HEK293T (cell line): ENCODE measurements around the gene TMEM95.
A peak's percentile ranks its signal among the peaks of the same experiment; 100 is the strongest.

ENCODE experiments used
- CTCF ChIA-PET: fragments of 350-600 bp; formaldehyde crosslinking; extraction: SDS; loops from one replicate; lab custom pipeline; 2021; ENCODE audit warnings: antibody characterized with exemption, inconsistent platforms; lab: Yijun Ruan, JAX
- POLR2A ChIA-PET: fragments of 350-600 bp; formaldehyde crosslinking; extraction: SDS; loops from one replicate; lab custom pipeline; 2020; ENCODE audit warnings: antibody characterized with exemption, inconsistent platforms; lab: Yijun Ruan, JAX
- DNase-seq: peaks from one replicate; pipeline ENCODE4 v3.0.0; 2012; ENCODE audit warnings: mixed read lengths; ENCODE audit errors: extremely low spot score
- ARNT ChIP-seq: fragments of 450-650 bp; IDR thresholded peaks from 2 replicates; pipeline ENCODE4 v1.6.1; 2017; ENCODE audit warnings: mild to moderate bottlenecking
- BHLHE40 ChIP-seq: fragments of 450-650 bp; IDR thresholded peaks from 2 replicates; pipeline ENCODE4 v1.6.1; 2016; ENCODE audit warnings: mild to moderate bottlenecking, moderate library complexity, borderline replicate concordance
- CTBP1 ChIP-seq: fragments of 450-650 bp; IDR thresholded peaks from 2 replicates; pipeline ENCODE4 v1.6.1; 2016; ENCODE audit warnings: borderline replicate concordance
- ELF4 ChIP-seq: fragments of 450-650 bp; IDR thresholded peaks from 2 replicates; pipeline ENCODE4 v1.6.1; 2017; ENCODE audit warnings: antibody characterized with exemption
- FOXA1 ChIP-seq: fragments of 450-650 bp; IDR thresholded peaks from 2 replicates; pipeline ENCODE4 v1.6.1; 2016; ENCODE audit warnings: mild to moderate bottlenecking
- FOXK2 ChIP-seq: fragments of 450-650 bp; IDR thresholded peaks from 2 replicates; pipeline ENCODE4 v1.6.1; 2016; ENCODE audit warnings: mild to moderate bottlenecking
- FOXM1 ChIP-seq: fragments of 450-650 bp; IDR thresholded peaks from 2 replicates; pipeline ENCODE4 v1.6.1; 2017; ENCODE audit warnings: mild to moderate bottlenecking, borderline replicate concordance
- HDGF ChIP-seq: fragments of 450-650 bp; IDR thresholded peaks from 2 replicates; pipeline ENCODE4 v1.6.1; 2017; ENCODE audit warnings: antibody characterized with exemption, borderline replicate concordance
- L3MBTL2 ChIP-seq: fragments of 450-650 bp; conservative IDR thresholded peaks from 2 replicates; pipeline ENCODE4 v1.6.1; 2016; ENCODE audit warnings: mild to moderate bottlenecking
- LEF1 ChIP-seq: fragments of 450-650 bp; IDR thresholded peaks from 2 replicates; pipeline ENCODE4 v1.6.1; 2017; ENCODE audit warnings: mild to moderate bottlenecking, borderline replicate concordance
- NFRKB ChIP-seq: fragments of 450-650 bp; IDR thresholded peaks from 2 replicates; pipeline ENCODE4 v1.6.1; 2016; ENCODE audit warnings: mild to moderate bottlenecking, moderate library complexity
- SP1 ChIP-seq: fragments of 450-650 bp; IDR thresholded peaks from 2 replicates; pipeline ENCODE4 v1.6.1; 2017
- SUZ12 ChIP-seq: fragments of 450-650 bp; IDR thresholded peaks from 2 replicates; pipeline ENCODE4 v1.6.1; 2016; ENCODE audit warnings: mild to moderate bottlenecking
- TARDBP ChIP-seq: fragments of 450-650 bp; IDR thresholded peaks from 2 replicates; pipeline ENCODE4 v1.6.1; 2016
- ZNF384 ChIP-seq: fragments of 450-650 bp; IDR thresholded peaks from 2 replicates; pipeline ENCODE4 v1.6.1; 2016
- TF ChIP-seq, protein P1 (sequence below): fragments of 450-650 bp; IDR thresholded peaks from 2 replicates; pipeline ENCODE4 v1.6.1; 2016

Gene TMEM95

DNA sequence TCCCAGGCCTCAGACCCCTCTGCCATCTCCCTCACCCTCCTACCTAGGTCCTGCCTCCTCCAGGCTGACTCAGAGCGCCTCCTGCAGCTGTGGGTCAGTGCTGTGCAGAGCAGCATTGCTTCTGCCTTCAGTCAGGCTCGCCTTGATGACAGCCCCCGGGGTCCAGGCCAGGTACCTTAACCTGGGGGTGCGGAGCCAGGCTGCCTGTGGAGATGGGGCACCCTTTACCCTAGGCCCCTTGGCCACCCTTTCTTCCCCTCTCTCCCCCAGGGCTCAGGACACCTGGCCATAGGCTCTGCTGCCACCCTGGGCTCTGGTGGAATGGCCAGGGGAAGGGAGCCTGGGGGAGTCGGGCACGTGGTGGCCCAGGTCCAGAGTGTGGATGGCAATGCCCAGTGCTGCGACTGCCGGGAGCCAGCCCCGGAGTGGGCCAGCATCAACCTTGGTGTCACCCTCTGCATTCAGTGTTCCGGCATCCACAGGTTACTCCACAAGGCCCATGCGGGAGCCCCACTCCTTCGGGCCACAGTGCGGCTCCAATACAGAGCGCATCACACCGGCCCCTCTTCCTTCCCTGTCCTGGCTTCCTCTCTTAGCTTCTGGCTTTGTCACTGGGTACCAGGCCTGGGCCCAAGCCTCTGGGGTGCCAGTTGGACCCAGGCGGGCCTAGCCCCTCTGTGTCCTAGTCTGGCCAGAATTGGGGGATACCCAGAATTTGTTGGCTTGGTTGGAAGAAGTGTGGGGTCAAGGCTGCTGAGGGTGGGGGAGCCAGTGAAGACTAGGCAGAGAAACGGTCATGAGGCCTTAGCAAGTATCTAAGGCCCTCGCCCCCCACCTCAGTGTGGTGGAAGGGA, 8.0 kb upstream of the TMEM95 start:
- TF ChIP-seq LEF1: no peak
- TF ChIP-seq BHLHE40: no peak
- TF ChIP-seq SP1: no peak
- TF ChIP-seq FOXA1: no peak
- no peak for TF ChIP-seq ZNF384
- TF ChIP-seq NFRKB: no peak
- no peak for TF ChIP-seq ELF4
- ChIA-PET POLR2A (interaction anchor here (1.0 kb wide), 1 partner anchor 18 kb away, joined by 3 read pairs; the partner anchor contains the start of gene NEURL4), CTCF (no interaction called here)
- no peak for DNase-seq

DNA sequence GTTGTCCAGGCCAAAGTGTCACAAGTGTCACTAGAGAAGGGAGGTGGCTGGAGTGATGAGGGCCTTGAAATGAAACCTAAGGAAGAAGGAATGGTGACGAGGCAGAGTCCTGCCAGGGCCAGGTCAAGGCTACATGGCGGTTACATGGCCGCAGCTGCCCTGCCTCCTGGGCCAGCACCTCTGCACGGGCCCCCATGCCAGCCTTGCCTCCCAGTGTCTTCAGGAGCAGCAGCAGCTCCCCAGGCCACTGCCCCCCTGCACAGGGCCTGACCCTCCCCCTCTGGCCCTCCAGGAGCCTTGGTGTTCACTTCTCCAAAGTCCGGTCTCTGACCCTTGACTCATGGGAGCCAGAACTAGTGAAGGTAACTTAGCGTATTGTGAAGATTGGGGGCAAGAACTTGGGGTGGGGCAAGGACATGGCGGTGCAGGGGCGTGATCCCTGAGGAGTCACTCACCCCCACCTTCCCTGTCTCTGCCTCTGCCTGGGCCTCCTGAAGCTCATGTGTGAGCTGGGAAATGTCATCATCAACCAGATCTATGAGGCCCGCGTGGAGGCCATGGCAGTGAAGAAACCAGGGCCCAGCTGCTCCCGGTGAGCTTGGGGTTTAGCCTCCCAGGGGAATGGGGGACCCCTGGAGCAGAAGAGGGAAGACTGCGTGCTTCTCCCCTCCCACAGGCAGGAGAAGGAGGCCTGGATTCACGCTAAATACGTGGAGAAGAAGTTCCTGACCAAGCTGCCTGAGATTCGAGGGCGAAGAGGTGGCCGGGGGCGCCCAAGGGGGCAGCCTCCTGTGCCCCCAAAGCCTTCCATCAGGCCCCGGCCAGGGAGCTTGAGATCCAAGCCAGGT, 7.1 kb upstream of the TMEM95 start:
- TF ChIP-seq NFRKB (no peak), CTBP1 (no peak), SP1 (no peak), ZNF384 (no peak), LEF1 (no peak), FOXA1 (no peak), HDGF (no peak), TARDBP (no peak), L3MBTL2 (no peak), FOXK2 (no peak), BHLHE40 (no peak), ELF4 (no peak), SUZ12 (no peak), FOXM1 (no peak), ARNT (no peak)
- TF ChIP-seq, protein P1, sequence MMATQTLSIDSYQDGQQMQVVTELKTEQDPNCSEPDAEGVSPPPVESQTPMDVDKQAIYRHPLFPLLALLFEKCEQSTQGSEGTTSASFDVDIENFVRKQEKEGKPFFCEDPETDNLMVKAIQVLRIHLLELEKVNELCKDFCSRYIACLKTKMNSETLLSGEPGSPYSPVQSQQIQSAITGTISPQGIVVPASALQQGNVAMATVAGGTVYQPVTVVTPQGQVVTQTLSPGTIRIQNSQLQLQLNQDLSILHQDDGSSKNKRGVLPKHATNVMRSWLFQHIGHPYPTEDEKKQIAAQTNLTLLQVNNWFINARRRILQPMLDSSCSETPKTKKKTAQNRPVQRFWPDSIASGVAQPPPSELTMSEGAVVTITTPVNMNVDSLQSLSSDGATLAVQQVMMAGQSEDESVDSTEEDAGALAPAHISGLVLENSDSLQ: no peak
- POLR2A ChIA-PET: interaction anchor here (1.0 to 2.0 kb wide), 3 partner anchors 19 to 36 kb away, joined by 3 to 7 read pairs (median 3); partner anchors contain the start of gene NEURL4
- DNase-seq: no peak
- CTCF ChIA-PET: no interaction called here

DNA sequence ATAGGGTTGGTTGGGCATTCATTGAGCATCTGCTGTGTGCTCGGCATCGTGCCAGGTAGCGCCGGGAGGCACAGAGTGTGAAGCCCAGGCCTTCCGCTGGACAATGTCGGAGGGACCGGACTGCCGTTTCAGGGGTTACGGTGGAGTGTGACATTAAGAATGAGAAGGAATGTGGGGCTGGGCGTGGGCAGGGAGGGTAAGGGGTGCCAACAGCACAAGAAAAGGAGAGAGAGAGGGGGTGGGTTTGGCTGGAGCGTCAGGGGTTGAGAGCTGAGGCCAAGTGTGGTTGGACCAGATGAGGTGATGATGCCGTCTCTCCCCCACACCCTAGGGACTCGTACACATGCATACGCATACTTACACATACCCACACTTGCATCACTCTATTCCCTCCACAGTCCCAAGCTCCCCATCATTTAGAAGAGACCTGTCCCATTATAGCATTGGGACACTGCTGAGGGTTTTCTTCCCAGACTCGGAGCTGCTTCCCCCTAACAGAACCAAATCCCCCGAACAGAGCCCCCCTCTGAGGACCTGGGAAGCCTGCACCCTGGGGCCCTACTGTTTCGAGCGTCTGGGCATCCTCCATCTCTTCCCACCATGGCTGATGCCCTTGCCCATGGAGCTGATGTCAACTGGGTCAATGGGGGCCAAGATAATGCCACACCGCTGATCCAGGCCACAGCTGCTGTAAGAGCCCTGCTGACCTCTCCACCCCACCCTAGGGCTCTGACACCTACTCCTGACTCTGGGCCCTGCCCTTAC, 6.3 kb upstream of the TMEM95 start:
- CTCF ChIA-PET: interaction anchor here (1.7 kb wide), 1 partner anchor 19 kb away, joined by 5 read pairs; the partner anchor contains the start of gene NEURL4

DNA sequence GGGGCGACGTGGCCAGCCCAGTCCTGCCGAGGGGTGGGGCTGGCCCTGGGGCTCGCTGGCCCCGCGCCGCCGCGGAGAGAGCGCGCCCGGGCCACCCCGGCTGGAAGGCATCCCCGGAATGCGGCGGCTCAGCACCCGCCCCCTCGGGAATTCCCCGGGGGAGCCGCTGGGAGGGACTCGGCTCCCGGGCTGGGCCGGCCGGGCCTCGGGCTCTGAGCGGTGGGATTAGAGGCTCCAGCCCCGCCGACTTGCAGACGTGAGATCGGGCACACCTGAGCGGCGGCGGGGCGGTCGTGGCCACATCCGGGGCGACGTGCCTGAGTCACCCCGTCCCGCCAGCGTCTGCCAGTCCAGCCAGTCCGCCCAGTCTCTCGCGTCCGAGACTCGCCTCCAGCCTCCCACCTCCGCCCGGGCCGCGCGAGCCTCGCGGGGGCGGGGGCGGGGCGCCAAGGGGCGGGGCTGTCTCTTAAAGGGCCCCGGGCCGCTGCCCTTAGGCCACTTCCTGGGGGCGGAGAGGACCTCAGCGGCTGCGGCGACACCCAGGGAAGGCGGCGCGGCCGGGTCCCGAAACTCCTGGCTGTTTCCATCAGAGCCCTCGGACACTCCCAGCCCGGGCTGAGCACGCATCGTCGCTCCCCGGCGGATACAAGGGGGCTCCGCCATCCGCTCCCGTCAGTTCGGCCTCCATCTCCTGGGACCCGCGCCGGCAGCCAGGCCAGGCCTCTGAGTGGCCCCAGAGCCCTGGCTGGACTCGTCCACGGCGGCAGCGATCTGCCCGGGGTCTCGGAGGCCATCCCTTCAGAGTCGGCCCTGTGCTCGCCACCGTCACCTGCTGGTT, 3.1 kb upstream of the TMEM95 start, which contains the start of gene KCTD11:
Gene KCTD11, plus strand, starts transcription at position 498 of the 838 bp plus-strand sequence.
- TF ChIP-seq ARNT (no peak), SUZ12 (no peak), BHLHE40 (no peak), ZNF384 (no peak)
- ChIA-PET CTCF (no interaction called here), POLR2A (interaction anchor here (0.6 to 2.0 kb wide), 8 partner anchors 10 to 209 kb away, joined by 3 to 14 read pairs (median 4); partner anchors contain the start of genes NEURL4 and TMEM256)
- DNase-seq: peak; percentile 80

More for the DNA sequence above, 6.3 kb upstream of the TMEM95 start:
- TF ChIP-seq SUZ12 (no peak), ARNT (no peak)
- DNase-seq: no peak
- POLR2A ChIA-PET: interaction anchor here (1.1 to 2.0 kb wide), 3 partner anchors 19 to 37 kb away, joined by 3 to 7 read pairs (median 7); partner anchors contain the start of gene NEURL4

DNA sequence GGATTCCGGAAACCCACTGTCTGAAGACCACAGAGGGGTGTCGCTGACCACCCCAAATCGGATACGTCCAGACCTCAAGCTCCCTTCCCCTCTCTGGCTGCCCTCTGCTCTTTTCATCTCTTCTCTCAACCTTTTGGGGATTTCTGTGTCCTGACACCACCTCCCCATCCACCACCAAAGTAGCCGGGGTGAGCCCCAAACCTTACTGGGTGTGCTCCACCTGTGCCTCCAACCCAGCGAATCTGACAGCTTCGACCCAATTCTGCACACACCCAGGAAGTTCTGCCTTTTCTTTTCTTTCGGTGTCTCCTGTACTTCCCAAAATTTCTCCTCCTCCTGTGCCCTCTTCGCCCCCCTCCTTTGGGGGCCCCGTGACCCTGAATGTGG, 2.5 kb upstream of the TMEM95 start:
- POLR2A ChIA-PET: interaction anchor here (0.8 to 1.2 kb wide), 2 partner anchors 23 to 208 kb away, joined by 3 to 4 read pairs; partner anchors contain the start of gene NEURL4
- TF ChIP-seq TARDBP: no peak
- TF ChIP-seq, protein P1: no peak
- TF ChIP-seq ARNT: no peak
- no peak for TF ChIP-seq NFRKB
- TF ChIP-seq FOXA1: no peak
- no peak for DNase-seq
- CTCF ChIA-PET: no interaction called here
